ENCODE measurements around the gene HOXB8.

GRCh38 chr17:48615047-48615962 is at the start of gene HOXB8:
- TF ChIP-seq CTCF (IDR thresholded peaks at IDR 0.05) (no peak), ZFX (IDR thresholded peaks at IDR 0.05; ENCODE audit: borderline replicate concordance) (no peak)

Data from 22Rv1 (cell line).